ENCODE results near the gene ITGA2B.

ITGA2B gene

DNA sequence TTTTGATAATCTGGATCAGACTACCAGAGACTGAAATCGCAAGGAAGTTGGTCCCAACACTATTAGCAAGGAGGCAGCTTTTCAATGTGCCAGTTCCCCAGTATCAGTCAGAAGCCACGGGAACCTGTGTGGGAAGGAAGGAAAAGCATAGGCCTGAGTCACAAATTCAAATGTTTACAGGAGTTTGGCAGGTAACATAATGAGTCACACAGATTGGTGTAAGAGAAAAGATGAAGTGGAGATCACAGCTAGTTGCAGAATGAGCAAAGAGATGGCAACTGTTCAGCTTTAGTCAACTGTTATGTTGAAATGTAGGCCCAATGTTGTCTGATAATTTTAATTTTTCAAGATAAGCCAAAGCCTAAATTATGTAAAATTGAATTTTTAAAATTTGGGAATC is 28.1 kb upstream of the ITGA2B start:
- in situ Hi-C loops (cut with MboI; ENCODE audit: low sequenced_read_pairs, unreplicated experiment), result no loop called here
- TF ChIP-seq, protein P1, sequence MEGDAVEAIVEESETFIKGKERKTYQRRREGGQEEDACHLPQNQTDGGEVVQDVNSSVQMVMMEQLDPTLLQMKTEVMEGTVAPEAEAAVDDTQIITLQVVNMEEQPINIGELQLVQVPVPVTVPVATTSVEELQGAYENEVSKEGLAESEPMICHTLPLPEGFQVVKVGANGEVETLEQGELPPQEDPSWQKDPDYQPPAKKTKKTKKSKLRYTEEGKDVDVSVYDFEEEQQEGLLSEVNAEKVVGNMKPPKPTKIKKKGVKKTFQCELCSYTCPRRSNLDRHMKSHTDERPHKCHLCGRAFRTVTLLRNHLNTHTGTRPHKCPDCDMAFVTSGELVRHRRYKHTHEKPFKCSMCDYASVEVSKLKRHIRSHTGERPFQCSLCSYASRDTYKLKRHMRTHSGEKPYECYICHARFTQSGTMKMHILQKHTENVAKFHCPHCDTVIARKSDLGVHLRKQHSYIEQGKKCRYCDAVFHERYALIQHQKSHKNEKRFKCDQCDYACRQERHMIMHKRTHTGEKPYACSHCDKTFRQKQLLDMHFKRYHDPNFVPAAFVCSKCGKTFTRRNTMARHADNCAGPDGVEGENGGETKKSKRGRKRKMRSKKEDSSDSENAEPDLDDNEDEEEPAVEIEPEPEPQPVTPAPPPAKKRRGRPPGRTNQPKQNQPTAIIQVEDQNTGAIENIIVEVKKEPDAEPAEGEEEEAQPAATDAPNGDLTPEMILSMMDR (IDR thresholded peaks at IDR 0.05; ENCODE audit: borderline replicate concordance, control extremely low read depth, extremely low read depth, insufficient read depth, missing control alignments), result no peak
- peak; percentile 52 for DNase-seq (ENCODE audit: low spot score)

DNA sequence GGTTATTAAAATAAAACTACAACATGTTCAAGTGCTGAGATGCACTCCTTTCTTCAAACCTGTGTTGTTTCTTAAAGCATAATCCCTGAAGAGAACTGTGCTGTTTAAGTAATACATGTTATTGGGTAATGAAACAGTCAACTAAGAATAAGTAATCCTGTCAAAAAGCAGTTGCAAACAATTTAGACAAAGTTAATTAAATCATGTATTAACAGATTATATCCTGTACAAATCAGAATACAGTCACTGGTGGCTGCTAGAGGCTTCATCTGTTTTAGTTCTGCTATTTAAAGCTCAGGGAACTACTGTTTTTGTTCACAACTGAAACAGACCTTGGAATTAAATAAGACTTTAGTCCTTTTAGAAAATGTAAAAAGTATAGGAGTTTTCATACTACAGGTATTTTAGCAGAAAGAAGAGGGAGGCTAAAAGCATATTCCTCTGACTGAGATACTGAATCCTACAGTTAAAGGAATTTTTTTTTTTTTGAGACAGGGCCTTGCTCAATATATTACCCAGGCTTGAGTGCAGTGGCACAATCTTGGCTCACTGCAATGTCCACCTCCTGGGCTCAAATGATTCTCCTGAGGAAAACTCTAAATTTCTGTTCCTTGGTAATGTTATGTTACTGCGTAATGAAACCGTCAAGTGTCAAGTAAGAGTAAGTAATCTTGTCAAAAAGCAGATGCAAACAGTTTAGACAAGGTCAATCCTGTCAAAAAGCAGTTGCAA is 27.3 kb upstream of the ITGA2B start:
- TF ChIP-seq, protein P1 (IDR thresholded peaks at IDR 0.05; ENCODE audit: borderline replicate concordance, control extremely low read depth, extremely low read depth, insufficient read depth, missing control alignments), result no peak
- DNase-seq (ENCODE audit: low spot score), result no peak
- in situ Hi-C loops (cut with MboI; ENCODE audit: low sequenced_read_pairs, unreplicated experiment), result no loop called here

DNA sequence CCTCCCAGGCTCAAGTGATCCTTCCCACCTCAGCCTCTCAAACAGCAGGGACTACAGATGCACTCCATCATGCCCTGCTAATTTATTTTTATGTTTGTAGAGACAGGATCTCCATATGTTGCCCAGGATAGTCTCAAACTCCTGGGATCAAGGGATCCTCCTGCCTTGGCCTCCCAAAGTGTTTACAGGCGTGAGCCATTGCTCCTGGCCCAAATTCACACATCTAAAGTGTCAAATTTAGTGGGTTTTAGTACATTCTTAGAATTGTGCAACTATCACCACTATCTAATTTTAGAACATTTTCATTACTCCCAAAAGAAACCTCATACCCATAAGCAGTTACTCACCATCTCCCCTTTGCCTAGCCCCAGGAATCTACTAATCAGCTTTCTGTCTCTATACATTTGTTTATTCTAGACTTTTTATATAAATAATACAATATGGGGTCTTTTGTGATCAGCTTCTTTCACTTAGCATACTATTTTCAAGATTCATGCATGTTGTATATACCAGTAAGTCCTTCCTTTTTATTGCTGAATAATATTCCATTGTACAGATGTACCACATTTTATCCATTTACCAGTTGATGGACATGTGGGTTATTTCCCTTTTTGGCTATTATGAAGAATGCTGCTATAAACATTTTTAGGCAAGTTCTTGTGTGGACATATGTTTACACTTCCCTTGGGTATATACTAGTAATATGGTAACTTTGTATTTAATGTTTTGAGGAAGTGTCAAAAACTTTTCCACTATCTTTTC is 25.1 kb upstream of the ITGA2B start:
- in situ Hi-C loops (cut with MboI; ENCODE audit: low sequenced_read_pairs, unreplicated experiment), result no loop called here
- TF ChIP-seq, protein P1 (IDR thresholded peaks at IDR 0.05; ENCODE audit: borderline replicate concordance, control extremely low read depth, extremely low read depth, insufficient read depth, missing control alignments), result no peak
- no peak for DNase-seq (ENCODE audit: low spot score)

DNA sequence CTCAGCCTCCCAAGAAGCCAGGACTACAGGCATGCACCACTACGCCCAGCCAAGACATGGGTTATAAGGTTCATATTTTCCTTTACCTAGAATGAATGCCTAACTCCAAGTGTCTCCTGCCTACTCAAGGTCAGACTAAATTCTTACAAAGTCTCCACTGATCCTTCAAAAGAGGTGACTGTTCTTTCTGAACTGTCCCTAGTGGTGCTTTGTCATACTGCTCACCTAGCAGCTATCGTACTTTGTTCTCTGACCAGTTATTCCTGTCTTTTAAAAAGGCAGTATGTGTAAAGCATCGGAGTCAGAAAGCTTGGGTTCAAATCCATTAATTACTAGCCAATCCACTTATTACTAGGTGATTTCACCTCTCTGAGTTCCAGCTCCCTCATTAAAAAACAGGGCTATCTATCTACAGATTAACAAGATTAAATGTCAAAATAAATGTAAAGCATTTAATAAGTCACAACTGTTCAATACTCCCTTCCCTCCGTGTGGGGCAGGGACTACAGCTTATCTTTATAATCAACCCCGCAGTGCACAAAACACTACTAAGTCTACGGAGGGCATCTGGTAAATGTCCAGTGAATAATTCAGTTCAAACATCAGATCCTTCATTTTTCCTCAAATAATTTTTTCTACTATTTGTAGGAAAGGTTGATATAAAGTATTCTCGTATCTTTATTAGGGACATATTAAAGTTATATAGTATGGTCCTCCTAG is 20.0 kb upstream of the ITGA2B start:
- in situ Hi-C loops (cut with MboI; ENCODE audit: low sequenced_read_pairs, unreplicated experiment), result loop anchor here (10.0 kb wide), 1 partner anchor 95 kb away; the partner anchor contains the start of gene GPATCH8

DNA sequence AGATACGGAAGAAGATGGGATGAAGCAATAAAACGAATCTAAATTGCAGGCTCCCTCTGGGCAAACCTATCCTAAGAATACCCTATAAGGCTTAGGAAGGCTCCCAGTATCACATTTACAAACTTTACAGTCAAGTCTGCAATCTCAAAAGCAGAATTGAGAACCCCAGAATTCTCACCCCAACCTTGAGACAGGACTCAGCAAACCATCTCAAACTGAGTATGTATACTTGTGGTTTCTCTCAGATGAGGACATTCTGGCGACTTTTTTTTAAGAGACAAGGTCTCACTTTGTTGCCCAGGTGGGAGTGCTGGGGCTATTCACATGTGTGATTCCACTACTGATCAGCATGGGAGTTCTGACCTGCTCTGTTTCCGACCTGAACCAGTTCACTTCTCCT is 19.3 kb upstream of the ITGA2B start:
- in situ Hi-C loops (cut with MboI; ENCODE audit: low sequenced_read_pairs, unreplicated experiment), result loop anchor here (10.0 kb wide), 1 partner anchor 96 kb away; the partner anchor contains the start of gene GPATCH8
- DNase-seq (ENCODE audit: low spot score), result no peak
- TF ChIP-seq, protein P1 (IDR thresholded peaks at IDR 0.05; ENCODE audit: borderline replicate concordance, control extremely low read depth, extremely low read depth, insufficient read depth, missing control alignments), result no peak

More for the DNA sequence above, 20.0 kb upstream of the ITGA2B start:
- DNase-seq (ENCODE audit: low spot score), result no peak
- TF ChIP-seq, protein P1 (IDR thresholded peaks at IDR 0.05; ENCODE audit: borderline replicate concordance, control extremely low read depth, extremely low read depth, insufficient read depth, missing control alignments), result no peak

DNA sequence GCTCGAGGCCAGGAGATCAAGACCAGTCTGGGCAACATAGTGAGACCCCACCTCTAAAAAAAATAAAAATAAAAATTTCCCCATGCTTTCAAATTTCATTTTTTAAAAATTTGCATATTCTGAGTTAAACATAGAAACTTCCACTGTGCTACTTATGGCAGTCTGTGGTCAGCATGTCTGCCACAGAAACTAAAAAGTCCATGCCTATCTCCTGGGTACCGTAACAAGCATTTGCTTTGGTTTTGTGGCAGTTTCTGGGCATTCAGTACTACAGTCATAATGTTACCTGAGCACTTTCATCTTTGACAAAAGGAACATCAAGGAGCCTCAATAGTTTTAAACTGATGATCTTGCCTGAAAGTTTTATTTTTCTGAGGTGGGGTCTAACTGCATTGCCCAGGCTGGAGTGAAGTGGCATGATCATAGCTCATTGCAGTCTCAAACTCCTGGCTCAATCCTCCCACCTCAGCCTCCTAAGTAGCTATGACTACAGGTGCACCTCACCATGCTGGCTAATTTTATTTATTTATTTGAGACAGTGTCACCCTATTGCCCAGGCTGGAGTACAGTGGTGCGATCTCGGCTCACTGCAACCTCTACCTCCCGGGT is 13.2 kb upstream of the ITGA2B start:
- TF ChIP-seq, protein P1 (IDR thresholded peaks at IDR 0.05; ENCODE audit: borderline replicate concordance, control extremely low read depth, extremely low read depth, insufficient read depth, missing control alignments), result no peak
- no peak for DNase-seq (ENCODE audit: low spot score)
- in situ Hi-C loops (cut with MboI; ENCODE audit: low sequenced_read_pairs, unreplicated experiment), result loop anchor here (10.0 kb wide), 1 partner anchor 102 kb away; the partner anchor contains the start of gene GPATCH8

Measured in GM13976 (cell line).